ENCODE data around the gene CWC15.

CWC15 gene

GRCh38 chr11:94958121-94958696 is 15.1 kb downstream of the CWC15 start:
- H3K27ac ChIP-seq (ENCODE audit: extremely low read depth, low read depth, low read length) = no peak overlapping the region
- ChIA-PET CTCF (interaction anchor here (1.4 to 1.9 kb wide), 2 partner anchors 11 to 335 kb away, joined by 7 to 13 read pairs; no protein-coding TSS in a partner anchor), POLR2A (interaction anchor here (3.4 kb wide), 1 partner anchor 15 kb away, joined by 11 read pairs; the partner anchor contains the start of genes CWC15 and KDM4D)
- no peaks in the 10 kb centered on the region for H3K9me3 ChIP-seq (ENCODE audit: control insufficient read depth, insufficient read depth, low read depth, low read length)
- H3K4me1 ChIP-seq (ENCODE audit: control insufficient read depth, insufficient read depth, low read length) = no peaks in the 10 kb centered on the region
- H3K4me3 ChIP-seq (ENCODE audit: low read depth, low read length) = no peak overlapping the region
- TF ChIP-seq ELK4 (IDR thresholded peaks at IDR 0.05; ENCODE audit: borderline replicate concordance, low read depth, low read length) (no peak), ZNF423 (tag by site-specific recombination; IDR thresholded peaks at IDR 0.05) (no peak), OVOL3 (tag by site-specific recombination; IDR thresholded peaks at IDR 0.05) (no peak), KLF10 (tag by site-specific recombination; IDR thresholded peaks at IDR 0.05) (no peak), ZNF140 (tag by site-specific recombination; IDR thresholded peaks at IDR 0.05) (no peak), ZNF596 (tag by site-specific recombination; IDR thresholded peaks at IDR 0.05) (no peak), ZNF624 (tag by site-specific recombination; IDR thresholded peaks at IDR 0.05) (no peak), PRDM4 (tag by site-specific recombination; IDR thresholded peaks at IDR 0.05) (no peak), GLIS2 (tag by site-specific recombination; IDR thresholded peaks at IDR 0.05) (no peak), ZBTB6 (tag by site-specific recombination; IDR thresholded peaks at IDR 0.05) (no peak), ZFP41 (tag by site-specific recombination; IDR thresholded peaks at IDR 0.05; ENCODE audit: borderline replicate concordance) (no peak), KLF17 (tag by site-specific recombination; IDR thresholded peaks at IDR 0.05) (no peak), ZNF324 (tag by site-specific recombination; IDR thresholded peaks at IDR 0.05) (no peak), ZBTB21 (tag by site-specific recombination; IDR thresholded peaks at IDR 0.05) (no peak)
- peaks cover 2 to 41% of the 10 kb centered on the region in 2 experiments for H3K36me3 ChIP-seq (ENCODE audit: control insufficient read depth in 2 of 2, insufficient read depth in 1 of 2, low read length in 2 of 2)

- CTCF ChIA-PET = interaction anchor here (1.0 kb wide), 1 partner anchor 334 kb away, joined by 3 read pairs; no protein-coding TSS in a partner anchor
- POLR2A ChIA-PET = interaction anchor here (3.4 kb wide), 1 partner anchor 16 kb away, joined by 11 read pairs; the partner anchor contains the start of genes CWC15 and KDM4D
- no peak for TF ChIP-seq ZNF785 (tag by site-specific recombination; IDR thresholded peaks at IDR 0.05)
Observed at GRCh38 chr11:94956963-94957362, 16.4 kb downstream of the CWC15 start.

GRCh38 chr11:94954753-94955152 is 18.6 kb downstream of the CWC15 start:
- Histone ChIP-seq H3K9me3 (ENCODE audit: control insufficient read depth, insufficient read depth, low read depth, low read length) (no peaks in the 10 kb centered on the region), H3K4me3 (ENCODE audit: low read depth, low read length) (no peak overlapping the region), H3K36me3 (ENCODE audit: control insufficient read depth in 2 of 2, insufficient read depth in 1 of 2, low read length in 2 of 2) (peaks cover 0 to 9% of the 10 kb centered on the region in 2 experiments; a peak in 1 of 3 replicates), H3K27ac (ENCODE audit: extremely low read depth, low read depth, low read length) (no peak overlapping the region), H3K4me1 (ENCODE audit: control insufficient read depth, insufficient read depth, low read length) (no peaks in the 10 kb centered on the region)
- POLR2A ChIA-PET = no interaction called here
- CTCF ChIA-PET = no interaction called here
- TF ChIP-seq MEIS1 (CRISPR knock-in tag; IDR thresholded peaks at IDR 0.05; ENCODE audit: borderline replicate concordance) (no peak), ZNF366 (tag by site-specific recombination; conservative IDR thresholded peaks at IDR 0.05) (no peak), CTCF (tag by site-specific recombination; IDR thresholded peaks at IDR 0.05) (no peak), ZNF837 (tag by site-specific recombination; IDR thresholded peaks at IDR 0.05) (no peak), ZNF350 (tag by site-specific recombination; IDR thresholded peaks at IDR 0.05) (no peak), GFI1B (tag by site-specific recombination; IDR thresholded peaks at IDR 0.05) (no peak), ZNF501 (tag by site-specific recombination; IDR thresholded peaks at IDR 0.05) (no peak), ZNF335 (tag by site-specific recombination; conservative IDR thresholded peaks at IDR 0.05) (no peak), ZNF24 (tag by site-specific recombination; IDR thresholded peaks at IDR 0.05) (no peak), ZNF596 (tag by site-specific recombination; IDR thresholded peaks at IDR 0.05) (no peak), ZNF530 (tag by site-specific recombination; IDR thresholded peaks at IDR 0.05; ENCODE audit: low read depth) (no peak), OSR2 (tag by site-specific recombination; IDR thresholded peaks at IDR 0.05) (no peak)

More at GRCh38 chr11:94956963-94957362, 16.4 kb downstream of the CWC15 start:
- no peaks in the 10 kb centered on the region for H3K4me1 ChIP-seq (ENCODE audit: control insufficient read depth, insufficient read depth, low read length)
- H3K27ac ChIP-seq (ENCODE audit: extremely low read depth, low read depth, low read length) = no peak overlapping the region
- H3K9me3 ChIP-seq (ENCODE audit: control insufficient read depth, insufficient read depth, low read depth, low read length) = no peaks in the 10 kb centered on the region
- peaks cover 0 to 28% of the 10 kb centered on the region in 2 experiments; a peak in 2 of 3 replicates for H3K36me3 ChIP-seq (ENCODE audit: control insufficient read depth in 2 of 2, insufficient read depth in 1 of 2, low read length in 2 of 2)
- H3K4me3 ChIP-seq (ENCODE audit: low read depth, low read length) = no peak overlapping the region

All from HEK293 (cell line).